Liver (tissue), 9 donors: ENCODE measurements around the gene DNAH7. TPM values are rescaled to one million over a fixed set of nuclear protein-coding genes. Genes with fewer than 3 reads are reported as not detected.

Experiments
- DNase-seq: peaks from one replicate; pipeline ENCODE4 v3.0.0-alpha.2; 2017; ENCODE audit warnings: low spot score
- H3K27ac ChIP-seq, 2 donors: one replicate each; pipeline ENCODE4 v1.7.0; 2013; ENCODE audit warnings: inconsistent platforms in 2 of 2, low read length in 2 of 2, control low read depth in 1 of 2, low read depth in 1 of 2, mild to moderate bottlenecking in 1 of 2
- H3K27me3 ChIP-seq, 4 donors: one replicate each; pipeline versions ENCODE4 v1.6.1 to v1.7.0; 2013; ENCODE audit warnings: low read length in 3 of 4, inconsistent platforms in 1 of 4, mild to moderate bottlenecking in 1 of 4, moderate library complexity in 1 of 4; ENCODE audit not compliant: control insufficient read depth in 4 of 4, insufficient read depth in 4 of 4
- H3K36me3 ChIP-seq, 4 donors: one replicate each; pipeline versions ENCODE4 v1.6.1 to v1.7.0; 2013; ENCODE audit warnings: low read length in 3 of 4, mild to moderate bottlenecking in 3 of 4, low read depth in 1 of 4, moderate library complexity in 1 of 4; ENCODE audit not compliant: control insufficient read depth in 4 of 4, insufficient read depth in 3 of 4
- H3K4me1 ChIP-seq, 4 donors: one replicate each; pipeline versions ENCODE4 v1.6.1 to v1.7.0; 2013; ENCODE audit warnings: low read length in 3 of 4, mild to moderate bottlenecking in 3 of 4, moderate library complexity in 1 of 4; ENCODE audit not compliant: control insufficient read depth in 4 of 4, insufficient read depth in 4 of 4
- H3K4me3 ChIP-seq, 3 donors: one replicate each; pipeline versions ENCODE4 v1.6.1 to v1.7.0; 2013; ENCODE audit warnings: low read length in 3 of 3, control low read depth in 1 of 3, low read depth in 1 of 3, mild to moderate bottlenecking in 1 of 3
- H3K9ac ChIP-seq, 2 donors: one replicate each; pipeline ENCODE4 v1.7.0; 2013; ENCODE audit warnings: low read length in 2 of 2, mild to moderate bottlenecking in 2 of 2, moderate library complexity in 2 of 2, control low read depth in 1 of 2, low read depth in 1 of 2
- H3K9me3 ChIP-seq, 4 donors: one replicate each; pipeline versions ENCODE4 v1.6.1 to v1.7.0; 2013; ENCODE audit warnings: low read length in 3 of 4; ENCODE audit not compliant: control insufficient read depth in 4 of 4
- ATF3 ChIP-seq: IDR thresholded peaks from 2 replicates; pipeline ENCODE4 v1.6.1; 2016; ENCODE audit warnings: antibody characterized with exemption
- EGR1 ChIP-seq, 2 donors: IDR thresholded peaks; 2 replicates each; pipeline ENCODE4 v1.6.1; 2016 to 2018; ENCODE audit warnings: antibody characterized with exemption in 2 of 2, low read depth in 2 of 2
- FOXA1 ChIP-seq: IDR thresholded peaks from 2 replicates; pipeline ENCODE4 v1.6.1; 2016; ENCODE audit warnings: antibody characterized with exemption
- FOXA2 ChIP-seq: IDR thresholded peaks from 2 replicates; pipeline ENCODE4 v1.6.1; 2016; ENCODE audit warnings: antibody characterized with exemption
- GABPA ChIP-seq, 2 donors: IDR thresholded peaks in 1 of 2; conservative IDR thresholded peaks in 1 of 2; 2 replicates each; pipeline ENCODE4 v1.6.1; 2016; ENCODE audit warnings: antibody characterized with exemption in 2 of 2, mild to moderate bottlenecking in 1 of 2, moderate library complexity in 1 of 2
- HNF4A ChIP-seq, 2 donors: conservative IDR thresholded peaks; 2 replicates each; pipeline ENCODE4 v1.6.1; 2016; ENCODE audit warnings: antibody characterized with exemption in 2 of 2, mild to moderate bottlenecking in 2 of 2
- HNF4G ChIP-seq: IDR thresholded peaks from 2 replicates; pipeline ENCODE4 v1.6.1; 2016; ENCODE audit warnings: antibody characterized with exemption
- JUND ChIP-seq, 2 donors: IDR thresholded peaks; 2 replicates each; pipeline ENCODE4 v1.6.1; 2016; ENCODE audit warnings: antibody characterized with exemption in 2 of 2
- MAX ChIP-seq: IDR thresholded peaks from 2 replicates; pipeline ENCODE4 v1.6.1; 2016; ENCODE audit warnings: antibody characterized with exemption
- NR2F2 ChIP-seq: IDR thresholded peaks from 2 replicates; pipeline ENCODE4 v1.6.1; 2016; ENCODE audit warnings: antibody characterized with exemption
- RAD21 ChIP-seq, 2 donors: IDR thresholded peaks; 2 replicates each; pipeline ENCODE4 v1.6.1; 2016; ENCODE audit warnings: antibody characterized with exemption in 2 of 2, mild to moderate bottlenecking in 2 of 2
- REST ChIP-seq: IDR thresholded peaks from 2 replicates; pipeline ENCODE4 v1.6.1; 2016; ENCODE audit warnings: antibody characterized with exemption, mild to moderate bottlenecking
- RXRA ChIP-seq, 2 donors: IDR thresholded peaks; 2 replicates each; pipeline ENCODE4 v1.6.1; 2017 to 2018; ENCODE audit warnings: antibody characterized with exemption in 2 of 2, mild to moderate bottlenecking in 1 of 2
- TAF1 ChIP-seq: conservative IDR thresholded peaks from 2 replicates; pipeline ENCODE4 v1.6.1; 2016; ENCODE audit warnings: antibody characterized with exemption, mild to moderate bottlenecking
- YY1 ChIP-seq: IDR thresholded peaks from 2 replicates; pipeline ENCODE4 v1.6.1; 2016; ENCODE audit warnings: antibody characterized with exemption, mild to moderate bottlenecking
- WGBS: extraction: QIAGEN DNeasy Blood & Tissue Kit; methylation state at CpG from one replicate; pipeline ENCODE4 v1.1.7; 2013; 5-methylcytosine and 5-hydroxymethylcytosine counted together
- polyA plus RNA-seq, 2 donors: library from polyadenylated mRNA; stranded (reverse) in 1 of 2; unstranded in 1 of 2; fragments of 200-250 nt in 1 of 2; fragments of >200 nt in 1 of 2; fragmentation: Nextera tagmentation in 1 of 2; extraction: Ambion mirVana in 1 of 2; gene quantifications; one replicate each; pipeline versions ENCODE4 v1.2.1 to v1.2.3, GENCODE V29; 2013 to 2015
- total RNA-seq, 2 donors: library from RNA; depleted of rRNA; stranded (reverse); fragments of >200 nt; gene quantifications; one replicate each; pipeline ENCODE4 v1.2.3, GENCODE V29; 2014
- donor health status: healthy.
- donor health status: healthy.
- donor health status: healthy.
- donor health status: healthy.
- donor health status: healthy.

Gene DNAH7
- total and polyA plus RNA-seq, 4 donors: under 0.01 to 0.50 (median 0.07) TPM

GRCh38 chr2:195899226-195899625 is 169.4 kb downstream of the DNAH7 start:
- no peak overlapping the region for H3K4me3 ChIP-seq
- H3K9ac ChIP-seq: no peak overlapping the region

GRCh38 chr2:195898505-195899191 is 170.0 kb downstream of the DNAH7 start:
- 53% methylated on average over 9 of the region's 9 CpGs for WGBS
- Histone ChIP-seq H3K27me3 (peaks cover 0 to 7% (median 0%) of the 10 kb centered on the region in 4 donors), H3K36me3 (no peaks in the 10 kb centered on the region), H3K9ac (no peak overlapping the region), H3K4me3 (no peak overlapping the region), H3K9me3 (no peaks in the 10 kb centered on the region), H3K4me1 (no peaks in the 10 kb centered on the region), H3K27ac (no peak overlapping the region)
- DNase-seq: no peak
- TF ChIP-seq RXRA (IDR thresholded peaks at IDR 0.05) (no peak), TAF1 (no peak), FOXA1 (no peak), FOXA2 (no peak), HNF4A (conservative IDR thresholded peaks at IDR 0.05) (no peak), EGR1 (IDR thresholded peaks at IDR 0.05; ENCODE audit: low read depth in 2 of 2) (no peak), RAD21 (IDR thresholded peaks at IDR 0.05) (no peak), HNF4G (no peak), GABPA (IDR thresholded peaks at IDR 0.05 in 1 of 2, conservative IDR thresholded peaks at IDR 0.05 in 1 of 2) (no peak), MAX (no peak), ATF3 (no peak), JUND (IDR thresholded peaks at IDR 0.05) (no peak), REST (no peak), YY1 (no peak)

More at GRCh38 chr2:195899226-195899625, 169.4 kb downstream of the DNAH7 start:
- no peaks in the 10 kb centered on the region for H3K4me1 ChIP-seq
- DNase-seq: no peak
- TF ChIP-seq MAX: no peak
- no peak for TF ChIP-seq ATF3
- TF ChIP-seq RXRA (IDR thresholded peaks at IDR 0.05): no peak
- no peak for TF ChIP-seq YY1
- TF ChIP-seq HNF4G: no peak
- no peak for TF ChIP-seq TAF1
- TF ChIP-seq EGR1 (IDR thresholded peaks at IDR 0.05; ENCODE audit: low read depth in 2 of 2): no peak
- no peak for TF ChIP-seq REST
- no peak for TF ChIP-seq RAD21 (IDR thresholded peaks at IDR 0.05)
- TF ChIP-seq NR2F2: no peak
- H3K27ac ChIP-seq: no peak overlapping the region
- H3K9me3 ChIP-seq: no peaks in the 10 kb centered on the region
- H3K27me3 ChIP-seq: peaks cover 0 to 7% (median 0%) of the 10 kb centered on the region in 4 donors
- no peaks in the 10 kb centered on the region for H3K36me3 ChIP-seq
